Stimulated activated CD8-positive, alpha-beta memory T cell treated with anti-CD3 and anti-CD28 coated beads, Interleukin-15, amount 100 ng/mL, for 1 hour (primary cell): ENCODE results near the gene PLPP2.
A peak's percentile ranks its signal among the peaks of the same experiment; 100 is the strongest.

Source experiments
- DNase-seq: peaks from one replicate; pipeline ENCODE4 v3.0.0-alpha.2; 2020; ENCODE audit warnings: low read depth

Gene PLPP2

DNA sequence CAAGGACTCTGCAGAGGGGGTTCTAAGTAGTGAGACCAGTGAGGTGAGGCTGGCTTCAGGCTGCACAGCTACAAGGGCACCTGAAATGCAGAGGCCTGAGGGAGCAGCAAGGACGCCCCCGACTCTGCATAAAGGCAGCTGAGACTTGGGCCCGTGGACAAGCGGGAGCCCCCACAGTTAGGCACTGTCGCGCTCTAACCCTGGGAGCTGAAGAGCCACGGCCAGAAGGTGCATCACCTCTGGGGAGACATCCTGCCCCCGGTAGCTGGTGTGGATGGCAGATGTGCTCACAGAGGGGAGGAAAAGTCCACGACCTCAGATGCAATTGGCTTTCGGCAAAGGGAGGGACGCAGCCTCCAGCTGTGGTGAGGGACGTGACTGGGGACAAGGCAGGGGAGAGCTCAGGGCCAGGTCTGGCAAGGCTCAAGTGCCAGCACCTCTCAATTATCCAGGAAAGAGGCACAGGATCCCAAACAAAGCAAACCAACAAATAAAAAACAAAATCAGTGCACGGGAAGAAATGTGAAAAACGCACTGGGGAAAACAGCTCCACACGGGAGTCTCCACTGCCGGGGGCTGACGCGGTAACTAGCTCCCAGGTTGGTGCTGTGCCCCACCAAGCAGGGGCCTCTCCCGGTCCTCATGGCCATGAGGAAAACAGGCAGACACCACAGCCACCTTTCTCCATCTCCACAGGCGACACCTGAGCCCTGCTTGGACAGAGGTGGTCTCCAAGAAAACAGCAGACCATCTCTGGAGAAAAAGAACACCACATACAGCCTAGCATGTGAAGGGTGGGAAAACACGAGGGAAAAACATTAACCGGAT is 23.0 kb upstream of the PLPP2 start:
- DNase-seq: no peak

DNA sequence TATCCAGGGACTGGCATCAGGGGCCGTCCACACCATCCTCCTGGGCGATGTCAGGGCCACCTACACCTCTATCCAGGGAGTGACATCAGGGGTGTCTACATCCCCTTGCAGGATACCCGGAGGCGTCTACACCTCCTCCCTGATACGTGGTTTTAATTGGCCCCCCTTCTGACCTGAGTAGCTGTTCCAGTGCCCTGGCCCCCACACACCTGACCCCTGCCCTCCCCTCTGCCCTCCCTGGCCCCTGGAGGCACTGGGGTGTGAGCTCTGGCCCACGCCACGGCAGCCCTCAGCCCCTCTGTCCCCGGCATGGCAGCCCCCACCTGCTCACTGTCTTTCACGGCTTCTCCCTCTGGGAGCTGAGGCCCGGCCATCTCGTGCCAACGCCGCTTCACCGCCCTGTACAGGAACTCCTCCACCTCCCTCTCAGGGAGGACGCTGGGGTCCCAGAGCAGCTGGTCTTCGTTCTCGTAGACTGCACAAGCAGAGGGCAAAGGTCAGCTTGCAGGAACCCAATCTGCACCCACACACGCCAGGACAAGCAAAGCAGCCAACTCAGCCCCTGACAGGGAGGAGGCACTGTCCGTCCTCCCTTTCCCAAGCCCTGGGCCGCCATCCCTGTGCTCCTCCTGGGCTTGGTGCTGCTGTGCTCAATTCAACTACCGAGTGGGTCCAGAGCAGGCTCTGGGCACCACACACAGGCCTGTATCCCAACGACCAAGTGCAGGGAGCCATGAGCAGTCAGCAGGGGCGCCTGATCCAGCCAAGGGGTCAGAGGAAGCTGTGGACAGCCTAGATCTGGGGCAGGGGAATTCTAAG is 22.2 kb upstream of the PLPP2 start:
- no peak for DNase-seq

DNA sequence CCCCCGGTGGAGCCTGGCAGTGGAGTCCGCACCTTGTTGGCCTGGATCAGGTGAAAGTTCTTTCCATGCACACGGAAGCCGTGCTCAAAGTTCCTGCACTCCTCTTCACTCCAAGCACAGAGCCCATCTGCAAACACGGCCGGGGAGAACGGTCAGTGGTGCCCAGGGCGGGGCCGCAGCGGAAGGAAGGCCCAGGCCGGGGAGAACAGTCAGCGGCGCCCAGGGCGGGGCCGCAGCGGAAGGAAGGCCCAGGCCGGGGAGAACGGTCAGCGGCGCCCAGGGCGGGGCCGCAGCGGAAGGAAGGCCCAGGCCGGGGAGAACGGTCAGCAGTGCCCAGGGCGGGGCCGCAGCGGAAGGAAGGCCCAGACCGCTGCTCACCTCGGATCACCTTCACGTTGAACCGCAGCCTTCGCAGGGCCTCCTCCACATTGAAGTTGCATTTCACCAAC is 20.6 kb upstream of the PLPP2 start:
- DNase-seq: no peak

DNA sequence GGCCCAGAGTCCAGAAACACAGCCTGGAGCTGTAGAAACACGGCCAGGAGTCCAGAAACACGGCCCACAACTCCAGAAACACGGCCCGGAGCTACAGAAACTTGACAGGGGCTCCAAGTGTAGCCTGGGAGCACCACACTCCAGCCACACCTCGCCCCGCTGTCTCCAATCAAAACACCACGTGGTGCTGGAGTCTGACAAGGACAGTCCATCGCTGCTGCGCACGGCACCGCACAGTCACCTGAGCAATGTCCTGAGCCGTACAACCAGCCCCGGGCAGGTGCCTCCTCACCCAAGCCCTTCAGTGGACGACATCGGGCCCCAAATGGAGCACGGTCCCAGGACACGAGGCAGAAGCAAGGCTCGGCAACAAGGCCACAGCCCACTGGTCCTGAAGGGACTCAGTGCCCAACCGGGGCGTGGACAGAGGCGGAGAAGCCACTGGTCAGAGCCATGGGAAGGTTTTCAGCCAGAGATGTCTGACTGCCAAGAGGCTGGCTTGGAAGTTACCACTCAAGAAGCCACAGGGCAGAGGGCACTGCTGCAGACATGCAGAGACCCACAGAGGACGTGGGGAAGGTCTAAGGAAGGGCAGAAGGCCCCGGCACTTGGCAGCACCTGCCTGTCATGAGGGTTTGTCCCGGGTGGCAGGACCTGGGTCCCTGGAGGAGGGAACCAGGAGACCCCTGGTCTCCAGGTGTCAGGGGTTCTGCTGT is 19.7 kb upstream of the PLPP2 start:
- DNase-seq: no peak

DNA sequence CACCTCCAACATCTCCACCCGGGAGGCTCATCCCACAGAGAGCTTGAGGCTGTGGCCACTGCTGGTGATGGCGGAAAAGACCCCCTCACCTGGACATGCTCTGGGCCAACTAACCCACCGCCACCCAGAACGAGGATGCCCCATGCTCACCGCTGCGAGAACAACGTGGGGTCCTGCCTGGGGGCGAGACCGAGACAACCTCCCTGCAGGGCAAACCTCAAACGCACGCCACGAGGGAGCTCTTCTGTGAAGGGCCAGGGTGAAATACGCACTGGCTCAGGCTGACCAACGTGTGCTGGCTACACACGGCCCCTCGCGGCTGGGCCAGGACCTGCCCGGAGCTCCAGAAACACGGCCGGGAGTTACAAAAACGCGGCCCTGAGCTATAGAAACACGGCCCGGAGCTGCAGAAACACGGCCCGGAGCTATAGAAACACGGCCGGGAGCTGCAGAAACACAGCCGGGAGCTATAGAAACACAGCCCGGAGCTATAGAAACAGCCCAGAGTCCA is 19.0 kb upstream of the PLPP2 start:
- no peak for DNase-seq

DNA sequence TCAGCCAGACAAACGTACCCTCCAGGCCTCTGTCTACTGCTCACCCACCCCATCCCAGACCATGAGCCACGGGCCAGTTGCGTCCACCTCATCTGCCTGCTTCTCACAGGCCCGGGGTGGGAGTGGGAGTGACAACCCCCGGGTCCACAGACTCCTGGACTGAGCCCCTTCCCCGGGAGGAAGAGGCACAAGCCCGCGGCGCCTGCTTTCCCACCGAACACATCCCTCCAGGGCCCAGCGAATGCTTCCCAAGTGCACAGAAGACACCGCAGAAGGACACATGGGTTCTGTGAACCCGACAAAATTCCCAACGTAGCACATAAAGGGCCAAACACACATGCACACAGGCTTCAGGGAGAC is 18.0 kb upstream of the PLPP2 start:
- DNase-seq: no peak

DNA sequence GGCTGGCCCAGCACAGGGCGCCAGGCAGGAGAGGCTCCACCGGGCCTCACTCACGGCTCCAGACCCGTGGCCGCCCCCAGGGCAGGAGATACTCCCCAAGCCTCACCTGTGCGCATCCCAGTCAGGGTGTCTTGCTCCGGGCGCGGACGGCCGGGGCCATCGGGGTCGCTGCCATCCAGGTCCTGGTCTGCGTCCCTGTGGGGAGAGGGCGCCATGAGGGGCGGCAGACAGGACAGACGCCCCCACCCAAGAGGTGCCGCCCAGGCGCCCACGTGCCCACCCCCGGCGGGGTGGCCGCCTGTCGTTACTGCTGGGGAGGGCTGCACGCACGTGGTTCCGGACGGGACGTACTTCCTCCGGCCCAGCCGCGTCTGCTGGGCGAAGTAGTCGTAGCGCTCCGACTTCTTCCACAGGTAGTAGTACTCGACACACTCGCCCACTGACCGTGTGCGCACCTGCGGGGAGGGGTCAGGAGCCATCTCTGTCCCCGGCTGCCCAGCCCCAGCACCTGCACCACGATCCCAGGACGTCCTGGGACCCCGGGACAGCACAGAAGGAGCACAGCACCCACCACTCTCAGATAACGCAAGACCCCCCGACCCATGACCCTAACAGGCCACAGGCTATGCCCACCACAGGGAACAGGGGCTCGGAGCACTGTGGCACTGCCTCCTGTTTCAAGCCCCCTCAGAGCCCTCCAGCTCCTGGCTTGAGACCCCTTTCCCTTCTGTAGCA is 17.4 kb upstream of the PLPP2 start:
- no peak for DNase-seq

DNA sequence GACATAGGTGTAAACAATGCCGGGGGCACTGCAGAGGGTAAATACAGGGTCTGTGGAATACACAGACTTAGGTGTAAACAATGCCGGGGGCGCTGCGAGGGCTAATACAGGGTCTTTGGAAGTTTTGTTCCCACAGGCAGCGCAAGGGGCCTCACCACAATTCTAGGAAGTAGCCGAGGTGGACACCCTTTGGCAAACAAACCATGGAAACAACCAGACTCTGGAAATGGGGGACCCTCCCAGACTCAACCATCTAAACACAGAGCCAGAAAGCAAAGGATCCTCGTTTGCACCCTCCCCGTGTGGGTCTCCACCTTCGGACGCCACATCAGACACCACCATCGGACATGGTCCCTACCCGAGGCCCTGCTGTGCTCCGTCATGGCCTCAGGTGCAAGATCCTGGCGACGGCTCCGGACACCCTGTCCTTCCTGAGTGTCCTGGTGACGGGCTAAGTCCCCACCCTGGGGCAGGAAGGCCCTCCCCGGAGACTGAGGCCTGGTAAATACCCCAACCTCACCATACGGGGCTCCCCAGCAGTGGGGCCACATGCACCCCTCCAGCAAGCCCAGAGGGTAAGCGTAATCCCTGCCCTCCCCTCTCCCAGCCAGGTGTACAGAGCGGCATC is 16.7 kb upstream of the PLPP2 start:
- DNase-seq: no peak

DNA sequence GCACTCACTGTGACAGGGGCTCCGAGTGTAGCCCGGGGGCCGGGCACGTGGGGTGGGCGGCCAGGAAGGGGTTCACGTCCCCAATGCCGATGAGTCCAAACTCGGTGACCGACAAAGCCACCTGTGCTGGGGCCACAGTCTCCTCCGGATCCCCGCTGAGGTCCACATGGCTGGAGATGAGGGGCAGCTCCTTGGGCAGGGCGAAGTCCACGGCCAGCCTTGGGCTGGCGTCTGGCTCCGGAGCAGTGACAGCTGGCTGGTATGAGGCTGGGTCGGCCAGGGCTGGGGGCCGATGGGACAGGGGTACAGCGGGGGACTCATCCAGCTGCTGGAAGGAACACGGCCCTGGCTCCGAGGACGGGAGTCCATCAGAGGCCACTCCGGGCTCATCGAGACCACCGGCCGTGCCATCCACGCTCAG is 15.9 kb upstream of the PLPP2 start:
- no peak for DNase-seq

DNA sequence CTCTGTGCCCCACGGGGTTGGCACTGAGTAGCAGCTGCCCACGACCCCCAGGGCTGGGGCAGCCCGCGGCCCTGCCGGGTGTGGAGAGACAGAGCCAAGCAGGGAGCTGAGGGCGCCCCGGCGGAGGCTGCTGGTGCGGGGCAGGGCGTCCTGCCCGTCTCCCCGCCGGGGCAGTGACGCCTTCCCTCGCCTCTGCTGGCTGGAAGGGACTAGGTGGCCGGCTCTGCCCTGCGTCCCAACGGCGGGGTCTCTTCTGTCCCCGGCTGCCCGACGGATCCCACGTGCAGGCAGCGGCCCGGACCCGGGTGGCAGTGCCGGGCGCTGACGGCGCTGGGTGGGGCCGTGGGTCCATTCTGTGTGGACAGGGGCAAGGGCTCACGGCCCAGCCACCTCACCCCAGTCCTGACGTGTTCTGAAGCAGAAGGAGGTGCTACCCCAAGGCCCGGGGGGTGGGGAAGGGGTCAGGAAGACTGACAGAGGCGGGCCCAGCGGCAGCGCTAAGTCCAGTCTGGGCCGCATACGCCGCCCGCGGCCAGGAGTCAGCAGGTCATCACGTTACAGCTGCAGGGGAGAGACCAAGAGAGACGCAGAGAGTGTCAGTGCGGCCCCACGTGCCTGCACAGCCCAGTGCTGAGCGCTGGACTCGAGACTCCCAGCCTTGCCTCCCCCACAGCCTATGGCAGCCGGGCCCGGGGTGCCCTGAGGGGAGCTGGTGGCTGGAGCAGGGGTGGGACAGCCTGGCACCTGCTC is 15.1 kb upstream of the PLPP2 start:
- no peak for DNase-seq

DNA sequence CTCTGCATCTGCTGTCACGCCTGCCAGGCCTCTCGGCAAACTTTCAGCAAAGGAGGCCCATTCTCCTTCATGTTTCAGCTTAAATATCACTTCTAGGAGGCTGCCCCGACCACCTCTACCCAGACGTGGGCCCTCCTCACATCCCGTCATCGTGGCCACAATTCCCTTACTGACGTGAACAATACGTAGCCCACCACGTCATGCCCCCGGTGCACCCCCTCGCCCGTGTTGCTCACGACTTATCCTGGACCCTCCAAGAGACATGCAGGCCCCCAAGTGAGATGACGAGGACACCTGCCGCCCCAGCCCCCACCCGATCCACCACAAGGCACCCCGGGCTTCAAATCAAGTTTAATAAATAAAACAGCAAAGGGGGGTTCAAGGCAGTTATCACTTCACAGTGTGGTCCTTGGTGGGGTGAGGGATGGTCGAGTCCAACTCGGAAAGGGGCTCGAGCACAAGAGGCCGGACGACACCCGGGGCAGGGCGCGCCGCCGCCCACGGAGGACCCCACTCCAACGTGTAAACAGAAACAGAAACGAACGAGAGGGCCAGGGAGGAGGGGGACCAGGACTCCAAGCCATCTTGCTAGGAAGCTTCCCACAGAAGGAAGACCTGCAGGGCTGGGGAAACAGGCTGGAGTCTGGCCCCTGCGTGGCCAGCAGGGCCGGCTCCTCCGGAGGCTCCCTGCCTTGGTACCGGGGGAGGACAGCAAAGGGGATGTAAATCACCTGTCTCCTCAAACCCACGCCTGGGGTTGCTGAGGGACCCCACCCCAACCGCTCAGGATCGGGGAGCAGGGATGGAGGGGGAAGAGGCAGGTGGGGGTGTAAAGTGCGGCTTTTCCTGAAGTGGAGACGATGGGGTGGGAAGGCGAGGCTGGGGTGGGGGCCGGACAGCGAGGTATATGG is 14.3 kb upstream of the PLPP2 start:
- DNase-seq: no peak

DNA sequence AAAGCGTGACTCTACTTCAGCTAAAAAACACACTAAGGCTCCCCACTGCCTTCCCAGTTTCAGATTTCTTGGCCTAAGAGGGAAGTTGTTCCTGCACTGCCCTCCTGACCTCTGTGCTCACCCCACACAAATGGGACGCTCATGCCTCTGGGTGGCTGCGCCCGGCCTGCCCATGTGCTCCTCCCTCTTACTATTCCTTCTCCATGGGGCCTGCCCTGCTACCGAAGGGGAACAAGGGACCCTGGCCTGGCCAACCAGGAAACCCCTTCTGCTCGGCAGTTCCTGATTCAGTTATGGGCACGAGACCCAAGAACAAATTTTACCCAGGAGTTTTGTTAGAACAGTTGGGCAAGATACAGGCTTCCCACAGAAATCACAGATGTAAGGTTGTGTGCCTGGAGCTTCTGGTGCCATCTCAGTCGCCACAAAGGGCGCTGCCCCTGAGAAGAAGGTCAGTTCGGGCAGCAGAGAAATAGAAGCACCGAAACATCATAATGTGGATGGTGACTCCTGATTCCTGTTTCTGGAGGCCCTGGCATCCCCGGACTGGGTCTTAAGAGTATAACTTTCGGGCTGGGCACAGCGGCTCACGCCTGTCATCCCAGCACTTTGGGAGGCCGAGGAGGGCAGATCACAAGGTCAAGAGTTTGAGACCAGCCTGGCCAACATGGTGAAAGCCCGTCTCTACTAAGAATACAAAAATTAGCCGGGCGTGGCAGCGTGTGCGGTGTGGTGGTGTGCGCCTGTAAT is 5.4 kb upstream of the PLPP2 start:
- DNase-seq: no peak

DNA sequence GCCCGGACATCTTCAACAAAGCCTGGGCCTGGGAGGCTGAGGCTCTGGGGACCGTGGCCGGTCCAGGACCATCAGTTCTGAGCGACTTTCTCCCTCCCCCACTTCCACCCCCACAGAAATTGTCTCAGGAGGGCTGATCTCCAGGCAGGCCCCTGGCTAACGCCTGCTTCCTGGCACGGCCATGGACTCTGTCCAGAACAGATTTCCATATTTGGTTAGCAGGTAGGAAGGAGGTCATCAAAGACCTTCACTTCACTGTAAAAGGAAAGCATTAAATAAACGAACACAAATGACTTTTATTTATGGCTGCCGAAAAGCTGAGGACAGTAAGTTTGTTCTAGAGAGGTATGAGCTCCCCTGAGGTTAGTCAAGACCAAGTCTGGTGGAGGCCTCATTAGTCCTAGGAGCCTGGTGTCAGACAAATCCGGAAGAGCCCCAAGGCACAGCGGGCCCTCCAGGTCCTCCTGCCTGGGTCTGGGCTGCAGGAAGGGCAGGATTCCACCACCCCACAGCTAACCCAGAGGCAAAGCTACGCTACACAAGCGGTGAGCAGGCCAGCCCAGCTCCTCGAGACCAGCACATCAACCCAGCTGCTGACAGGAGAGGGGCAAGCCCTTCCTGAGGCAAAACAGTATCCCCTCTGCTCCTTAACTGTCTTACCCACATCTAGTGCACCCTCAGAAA is 4.6 kb upstream of the PLPP2 start:
- DNase-seq: no peak

DNA sequence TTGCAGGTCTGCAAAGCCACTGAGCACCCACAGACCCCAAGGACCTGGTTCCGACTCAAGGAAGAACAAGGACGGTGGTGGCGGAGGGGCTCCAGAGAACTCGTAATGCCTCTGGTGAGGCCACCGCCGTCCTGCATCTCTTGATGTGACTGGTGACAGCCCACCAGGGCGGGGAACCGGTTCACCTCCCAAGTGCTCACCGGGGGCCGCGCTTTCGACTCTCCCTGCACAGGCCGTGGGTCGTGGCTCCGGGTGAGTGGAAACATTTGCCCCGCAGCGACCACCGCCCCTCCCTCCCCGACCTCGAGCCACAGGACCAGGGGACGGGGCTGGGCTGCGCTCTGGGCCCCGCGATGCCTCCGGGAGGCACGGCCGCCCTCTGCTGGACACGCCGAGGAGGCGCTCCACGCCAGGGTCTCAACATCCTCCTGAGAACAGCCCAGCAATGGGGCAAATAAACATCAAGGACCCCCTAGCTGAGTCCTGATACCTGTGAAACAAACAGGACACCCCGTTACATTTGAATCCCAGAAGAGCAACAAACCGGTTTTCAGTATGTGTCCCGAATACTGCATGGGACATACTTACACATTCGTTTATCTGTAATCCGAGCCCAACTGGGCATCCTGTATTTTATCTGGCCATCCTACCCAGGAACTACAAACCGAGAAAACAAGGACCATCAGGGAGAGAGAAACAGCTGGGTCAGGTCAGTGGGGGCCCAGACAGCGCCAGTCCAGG is 3.9 kb upstream of the PLPP2 start:
- peak; percentile 24 for DNase-seq

DNA sequence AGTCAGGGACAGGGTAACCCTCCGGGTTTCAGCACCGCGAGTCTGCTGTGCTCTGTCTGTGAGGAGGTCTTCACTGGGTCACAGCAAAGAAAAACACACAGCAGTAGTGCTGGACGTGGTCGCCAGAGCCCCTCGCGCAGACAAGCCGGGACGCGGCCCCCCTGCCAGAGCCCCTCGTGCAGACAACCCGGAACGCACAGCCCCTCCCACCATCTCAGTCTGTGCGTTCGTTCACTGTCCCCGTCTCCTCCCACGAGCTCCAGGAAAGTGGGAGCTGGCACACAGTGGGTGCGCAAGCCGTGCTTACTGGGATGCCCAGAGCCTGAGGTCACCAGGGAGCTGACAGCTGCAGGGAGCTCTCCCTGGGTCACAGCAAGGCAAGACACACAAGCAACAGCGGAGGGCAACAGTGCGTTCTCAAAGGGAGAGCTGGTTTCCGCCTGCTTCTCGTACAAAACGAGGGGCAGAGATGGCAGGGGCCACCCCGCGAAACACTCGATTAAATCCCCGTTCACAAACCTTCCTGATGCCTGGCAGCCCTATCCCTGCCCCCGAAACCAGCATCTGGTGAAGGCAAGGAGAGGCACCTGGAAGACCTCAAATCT is 3.2 kb upstream of the PLPP2 start:
- no peak for DNase-seq

DNA sequence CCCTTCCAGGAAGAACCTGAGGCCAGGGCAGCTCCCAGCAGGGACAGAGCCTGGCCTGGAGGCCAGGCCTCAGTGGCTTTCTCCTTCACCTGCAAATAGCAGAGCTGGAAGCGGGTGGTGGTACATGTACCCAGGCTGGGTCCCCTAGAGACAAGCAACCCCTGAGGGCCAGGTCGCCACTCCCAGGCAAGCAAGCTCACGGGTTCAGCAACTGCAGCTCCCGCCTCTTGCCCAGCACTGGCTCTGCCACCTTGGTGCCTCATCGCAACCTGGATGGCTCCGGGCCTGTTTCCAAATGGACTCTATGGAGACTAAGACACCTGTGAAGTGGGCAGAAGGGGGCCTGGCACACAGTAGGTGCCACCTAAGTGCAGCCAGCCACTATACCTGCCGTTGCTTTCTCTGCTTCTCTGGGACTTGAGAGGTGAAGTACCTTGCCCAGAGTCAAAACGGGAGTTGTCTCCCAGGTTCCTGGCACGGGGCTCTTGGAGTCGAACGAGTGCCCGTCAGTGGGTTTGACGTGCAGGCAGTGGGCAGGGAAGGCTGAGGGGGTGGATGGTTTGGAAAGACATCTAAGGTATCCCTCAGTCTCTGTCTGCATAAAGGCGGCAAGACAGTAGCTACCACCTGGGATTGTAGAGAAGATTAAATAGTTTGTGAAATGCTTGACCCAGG is 2.4 kb upstream of the PLPP2 start:
- DNase-seq: no peak
